ENCODE measurements around the gene ARMC6.

The ARMC6 gene

DNA sequence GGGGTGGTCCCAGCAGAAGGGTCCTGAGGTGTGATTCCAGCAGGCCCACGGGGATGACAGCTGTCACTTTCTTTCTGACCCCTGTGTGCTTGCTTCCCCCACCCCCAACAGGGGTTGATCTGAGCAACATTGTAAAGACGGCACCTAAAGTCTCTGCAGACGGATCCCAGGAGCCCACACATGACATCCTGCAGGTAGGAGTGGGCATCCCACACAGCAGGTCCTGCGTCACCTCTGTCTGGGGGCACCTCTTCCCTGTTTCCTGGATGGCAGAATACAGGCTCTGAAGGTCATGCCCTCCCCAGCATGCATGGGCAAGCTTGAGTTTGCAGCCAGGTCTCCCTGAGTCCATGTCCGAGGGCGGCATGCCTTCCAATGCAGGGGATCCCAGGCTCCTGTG, 10.5 kb downstream of the ARMC6 start:
- TF ChIP-seq, protein P1, sequence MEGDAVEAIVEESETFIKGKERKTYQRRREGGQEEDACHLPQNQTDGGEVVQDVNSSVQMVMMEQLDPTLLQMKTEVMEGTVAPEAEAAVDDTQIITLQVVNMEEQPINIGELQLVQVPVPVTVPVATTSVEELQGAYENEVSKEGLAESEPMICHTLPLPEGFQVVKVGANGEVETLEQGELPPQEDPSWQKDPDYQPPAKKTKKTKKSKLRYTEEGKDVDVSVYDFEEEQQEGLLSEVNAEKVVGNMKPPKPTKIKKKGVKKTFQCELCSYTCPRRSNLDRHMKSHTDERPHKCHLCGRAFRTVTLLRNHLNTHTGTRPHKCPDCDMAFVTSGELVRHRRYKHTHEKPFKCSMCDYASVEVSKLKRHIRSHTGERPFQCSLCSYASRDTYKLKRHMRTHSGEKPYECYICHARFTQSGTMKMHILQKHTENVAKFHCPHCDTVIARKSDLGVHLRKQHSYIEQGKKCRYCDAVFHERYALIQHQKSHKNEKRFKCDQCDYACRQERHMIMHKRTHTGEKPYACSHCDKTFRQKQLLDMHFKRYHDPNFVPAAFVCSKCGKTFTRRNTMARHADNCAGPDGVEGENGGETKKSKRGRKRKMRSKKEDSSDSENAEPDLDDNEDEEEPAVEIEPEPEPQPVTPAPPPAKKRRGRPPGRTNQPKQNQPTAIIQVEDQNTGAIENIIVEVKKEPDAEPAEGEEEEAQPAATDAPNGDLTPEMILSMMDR (IDR thresholded peaks at IDR 0.05; ENCODE audit: low read depth, low read length), result no peak

DNA sequence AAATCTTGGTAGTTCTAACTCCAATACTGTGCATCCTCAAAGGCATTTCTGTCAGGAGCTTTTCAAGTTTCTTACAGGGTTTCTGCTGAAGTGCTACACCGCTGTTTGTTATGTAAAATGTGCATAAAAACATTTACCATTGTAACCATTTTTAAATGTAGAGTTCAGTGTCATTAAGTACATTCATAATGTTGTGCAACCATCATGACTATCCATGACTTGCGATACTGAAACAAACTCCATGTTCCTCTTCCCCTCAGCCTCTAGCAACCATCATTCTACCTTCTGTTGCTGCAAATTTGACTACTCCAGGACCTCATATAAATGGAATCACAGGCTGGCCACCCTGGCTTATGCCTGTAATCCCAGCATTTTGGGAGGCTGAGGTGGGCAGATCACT, 16.0 kb downstream of the ARMC6 start:
- no peak overlapping the region for H3K4me3 ChIP-seq (ENCODE audit: low read depth, low read length)
- TF ChIP-seq, protein P1 (IDR thresholded peaks at IDR 0.05; ENCODE audit: low read depth, low read length), result no peak

More for the DNA sequence above, 10.5 kb downstream of the ARMC6 start:
- H3K4me3 ChIP-seq (ENCODE audit: low read depth, low read length), result no peak overlapping the region

DNA sequence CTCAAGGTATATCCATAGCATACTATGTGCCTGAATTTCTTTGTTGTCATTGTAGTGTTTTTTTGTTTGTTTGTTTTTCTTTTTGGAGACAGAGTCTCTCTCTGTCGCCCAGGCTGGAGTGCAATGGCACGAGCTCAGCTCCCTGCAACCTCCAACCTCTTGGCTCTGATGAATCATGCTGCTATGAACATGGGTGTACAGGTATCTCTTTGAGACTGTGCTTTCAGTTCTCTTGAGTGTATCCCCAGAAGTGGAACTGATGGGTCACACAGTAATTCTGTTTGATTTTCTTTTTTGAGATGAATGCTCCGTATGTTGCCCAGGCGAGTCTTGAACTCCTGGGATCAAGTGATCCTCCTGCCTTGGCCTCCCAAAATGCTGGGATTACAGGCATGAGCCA, 16.7 kb downstream of the ARMC6 start:
- no peak overlapping the region for H3K4me3 ChIP-seq (ENCODE audit: low read depth, low read length)
- TF ChIP-seq, protein P1 (IDR thresholded peaks at IDR 0.05; ENCODE audit: low read depth, low read length), result no peak

DNA sequence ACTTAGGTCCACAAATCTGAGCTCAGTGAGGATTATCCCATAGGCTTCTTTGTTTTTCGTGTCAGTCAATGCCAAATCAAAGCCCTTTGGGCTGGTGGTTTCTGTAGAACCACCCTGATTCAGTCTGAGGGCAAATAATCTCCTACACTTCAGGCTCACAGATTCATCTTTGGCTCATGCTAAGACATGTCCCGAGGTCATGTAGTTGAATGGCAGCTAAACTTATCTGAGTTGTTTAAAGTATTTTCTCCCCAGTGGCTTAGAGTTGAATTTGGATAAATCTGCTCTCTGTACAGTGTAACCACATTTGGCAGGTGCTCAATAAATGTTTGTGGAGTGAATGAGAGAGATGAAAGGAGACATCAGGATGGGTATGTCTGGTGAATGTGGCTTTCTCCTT, 17.3 kb downstream of the ARMC6 start:
- no peak overlapping the region for H3K4me3 ChIP-seq (ENCODE audit: low read depth, low read length)
- TF ChIP-seq, protein P1 (IDR thresholded peaks at IDR 0.05; ENCODE audit: low read depth, low read length), result no peak

DNA sequence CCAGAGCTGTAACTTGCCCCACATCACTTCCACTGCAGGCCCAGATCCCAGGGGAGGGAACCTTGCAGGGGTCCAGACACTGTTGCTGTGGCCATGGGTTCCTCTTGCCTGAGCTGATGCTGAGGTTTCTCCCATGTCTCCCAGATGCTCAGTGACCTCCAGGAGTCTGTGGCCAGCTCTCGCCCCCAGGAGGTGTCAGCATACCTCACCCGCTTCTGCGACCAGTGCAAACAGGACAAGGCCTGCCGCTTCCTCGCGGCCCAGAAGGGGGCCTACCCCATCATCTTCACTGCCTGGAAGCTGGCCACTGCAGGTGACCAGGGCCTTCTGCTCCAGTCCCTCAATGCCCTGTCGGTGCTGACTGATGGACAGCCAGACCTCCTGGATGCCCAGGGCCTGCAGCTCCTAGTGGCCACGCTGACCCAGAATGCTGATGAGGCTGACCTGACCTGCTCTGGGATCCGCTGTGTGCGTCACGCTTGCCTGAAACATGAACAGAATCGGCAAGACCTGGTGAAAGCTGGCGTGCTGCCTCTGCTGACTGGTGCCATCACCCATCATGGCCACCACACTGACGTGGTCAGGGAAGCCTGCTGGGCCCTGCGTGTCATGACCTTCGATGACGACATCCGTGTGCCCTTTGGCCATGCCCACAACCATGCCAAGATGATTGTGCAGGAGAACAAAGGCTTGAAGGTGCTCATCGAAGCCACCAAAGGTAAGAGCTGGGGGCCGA, 18.2 kb downstream of the ARMC6 start:
- TF ChIP-seq, protein P1 (IDR thresholded peaks at IDR 0.05; ENCODE audit: low read depth, low read length), result no peak
- no peak overlapping the region for H3K4me3 ChIP-seq (ENCODE audit: low read depth, low read length)

- TF ChIP-seq, protein P1 (IDR thresholded peaks at IDR 0.05; ENCODE audit: low read depth, low read length), result no peak
- H3K4me3 ChIP-seq (ENCODE audit: low read depth, low read length), result no peak overlapping the region
These were observed 19.5 kb downstream of the ARMC6 start for GRCh38 chr19:19052921-19053320.

- TF ChIP-seq, protein P1 (IDR thresholded peaks at IDR 0.05; ENCODE audit: low read depth, low read length), result peak; percentile 76
- H3K4me3 ChIP-seq (ENCODE audit: low read depth, low read length), result no peak overlapping the region
These were observed 20.3 kb downstream of the ARMC6 start for GRCh38 chr19:19053508-19054314.

All from WI38 (cell line).